SH-SY5Y (cell line): ENCODE data around the gene RASAL2.

Source experiments
- GATA2 ChIP-seq: IDR thresholded peaks from 2 replicates; pipeline ENCODE4 v1.6.1; 2011; ENCODE audit warnings: mild to moderate bottlenecking, low read depth, low read length
- GATA3 ChIP-seq: IDR thresholded peaks from 2 replicates; pipeline ENCODE4 v1.6.1; 2011; ENCODE audit warnings: low read depth, mild to moderate bottlenecking, low read length, moderate library complexity

DNA sequence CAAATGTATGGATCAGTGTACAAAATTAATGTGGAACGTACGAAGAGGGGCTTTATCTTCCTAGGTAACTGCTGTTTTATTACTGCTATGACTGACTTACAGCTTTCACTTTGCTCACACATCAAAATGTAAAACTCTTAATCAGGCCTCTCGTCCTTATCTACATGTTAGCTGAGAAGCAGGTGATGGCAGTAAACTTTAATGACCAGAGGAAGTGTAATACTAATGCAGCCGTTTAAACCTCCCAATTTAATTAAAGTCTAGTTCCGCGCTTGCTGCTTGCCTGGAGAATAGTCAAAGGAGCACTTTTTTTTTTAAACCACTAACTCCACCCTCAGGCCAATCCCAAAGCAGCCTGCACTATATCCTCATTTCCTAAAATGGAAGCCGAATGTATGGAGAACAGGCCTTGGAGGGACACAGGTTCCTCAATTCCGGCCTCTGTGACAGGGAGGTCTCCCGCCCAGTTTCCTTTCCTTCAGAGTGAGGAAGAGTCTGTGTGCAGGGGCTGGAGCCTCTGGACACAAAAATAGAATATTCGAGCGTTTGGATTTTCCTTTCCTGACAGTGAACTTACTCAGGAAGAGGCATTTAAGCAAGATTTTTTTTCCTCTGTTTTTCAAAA lies 36.7 kb upstream of the RASAL2 start:
- no peak for TF ChIP-seq GATA2
- no peak for TF ChIP-seq GATA3
